ENCODE measurements around the gene B4GALNT3.

- TF ChIP-seq CTCF (conservative IDR thresholded peaks at IDR 0.05; ENCODE audit: low read length) (no peak), EZH2phosphoT487 (IDR thresholded peaks at IDR 0.05; ENCODE audit: borderline replicate concordance, low read depth, low read length) (no peak)
Measured at GRCh38 chr12:544142-544541, 84.4 kb downstream of the B4GALNT3 start.

Measured in OCI-LY7 (cell line).